KMS-11 (cell line): ENCODE results near the gene NKX2-2.

Experiments used
- H2AFZ ChIP-seq: fragments of 200-600 bp; sonication (generic); 2 replicates; pipeline ENCODE4 v1.6.1; 2016; ENCODE audit warnings: antibody characterized with exemption, mixed run types, low read depth
- H3K27ac ChIP-seq: fragments of 200-600 bp; sonication (generic); 2 replicates; pipeline ENCODE4 v1.6.1; 2016; ENCODE audit warnings: mild to moderate bottlenecking, mixed run types
- H3K27me3 ChIP-seq: fragments of 200-600 bp; sonication (generic); 2 replicates; pipeline ENCODE4 v1.6.1; 2017; ENCODE audit warnings: mild to moderate bottlenecking, low read depth, mixed run types, moderate library complexity; ENCODE audit not compliant: insufficient read depth
- H3K36me3 ChIP-seq: fragments of 200-600 bp; sonication (generic); 2 replicates; pipeline ENCODE4 v1.6.1; 2017; ENCODE audit warnings: mild to moderate bottlenecking, mixed run types; ENCODE audit not compliant: insufficient read depth
- H3K4me1 ChIP-seq: fragments of 200-600 bp; sonication (generic); 2 replicates; pipeline ENCODE4 v1.6.1; 2016; ENCODE audit warnings: mild to moderate bottlenecking, low read depth, mixed run types; ENCODE audit not compliant: poor library complexity, severe bottlenecking
- H3K4me2 ChIP-seq: fragments of 200-600 bp; sonication (generic); 2 replicates; pipeline ENCODE4 v1.7.0; 2016; ENCODE audit warnings: mild to moderate bottlenecking, mixed run types
- H3K4me3 ChIP-seq: fragments of 200-600 bp; sonication (generic); IDR thresholded peaks from 2 replicates; pipeline ENCODE4 v1.6.1; 2017; ENCODE audit warnings: low read depth, low read length, mixed read lengths; ENCODE audit not compliant: insufficient read depth
- H3K79me2 ChIP-seq: fragments of 200-600 bp; sonication (generic); 2 replicates; pipeline ENCODE4 v1.6.1; 2016; ENCODE audit warnings: low read depth, mixed run types; ENCODE audit not compliant: insufficient read depth
- H3K9ac ChIP-seq: fragments of 200-600 bp; sonication (generic); 2 replicates; pipeline ENCODE4 v1.6.1; 2016; ENCODE audit warnings: mild to moderate bottlenecking, mixed run types
- H4K20me1 ChIP-seq: fragments of 200-600 bp; sonication (generic); 2 replicates; pipeline ENCODE4 v1.6.1; 2016; ENCODE audit warnings: mild to moderate bottlenecking, mixed run types; ENCODE audit not compliant: insufficient read depth
- CTCF ChIP-seq: fragments of 200-600 bp; sonication (generic); conservative IDR thresholded peaks from 2 replicates; pipeline ENCODE4 v1.6.1; 2017; ENCODE audit warnings: low read depth, mild to moderate bottlenecking, antibody characterized with exemption, low read length, moderate library complexity, mixed read lengths

Gene NKX2-2

GRCh38 chr20:21534886-21535285, 21.0 kb upstream of the NKX2-2 start:
- no peak overlapping the region for H2AFZ ChIP-seq
- no peaks in the 10 kb centered on the region for H3K79me2 ChIP-seq
- H3K9ac ChIP-seq: no peak overlapping the region
- no peak overlapping the region for H3K4me2 ChIP-seq
- H3K36me3 ChIP-seq: no peaks in the 10 kb centered on the region
- no peaks in the 10 kb centered on the region for H4K20me1 ChIP-seq
- H3K4me1 ChIP-seq: no peaks in the 10 kb centered on the region
- no peak overlapping the region for H3K27ac ChIP-seq
- no peak for TF ChIP-seq CTCF
- no peak overlapping the region for H3K4me3 ChIP-seq
- no peaks in the 10 kb centered on the region for H3K27me3 ChIP-seq

- no peak for TF ChIP-seq CTCF
- no peak overlapping the region for H2AFZ ChIP-seq
- H3K4me3 ChIP-seq: no peak overlapping the region
- no peak overlapping the region for H3K4me2 ChIP-seq
- no peaks in the 10 kb centered on the region for H3K4me1 ChIP-seq
- no peaks in the 10 kb centered on the region for H3K27me3 ChIP-seq
- no peaks in the 10 kb centered on the region for H3K79me2 ChIP-seq
- H3K27ac ChIP-seq: no peak overlapping the region
- H3K36me3 ChIP-seq: no peaks in the 10 kb centered on the region
- H4K20me1 ChIP-seq: no peaks in the 10 kb centered on the region
- no peak overlapping the region for H3K9ac ChIP-seq
Measured at GRCh38 chr20:21534453-21534852, 20.6 kb upstream of the NKX2-2 start.

GRCh38 chr20:21529863-21530262, 16.0 kb upstream of the NKX2-2 start:
- no peak overlapping the region for H3K27ac ChIP-seq
- H3K27me3 ChIP-seq: no peaks in the 10 kb centered on the region
- no peaks in the 10 kb centered on the region for H3K36me3 ChIP-seq
- no peak overlapping the region for H3K4me3 ChIP-seq
- TF ChIP-seq CTCF: peak; percentile 31; the same call in 1 of the 2 replicates
- peak overlapping the region; percentile 6; the same call in 1 of the 2 replicates for H2AFZ ChIP-seq
- H3K9ac ChIP-seq: no peak overlapping the region
- H4K20me1 ChIP-seq: no peaks in the 10 kb centered on the region
- no peak overlapping the region for H3K4me2 ChIP-seq
- H3K79me2 ChIP-seq: no peaks in the 10 kb centered on the region
- no peaks in the 10 kb centered on the region for H3K4me1 ChIP-seq

- Histone ChIP-seq H3K4me3 (no peak overlapping the region), H2AFZ (no peak overlapping the region), H3K79me2 (no peaks in the 10 kb centered on the region), H3K27ac (no peak overlapping the region), H3K36me3 (no peaks in the 10 kb centered on the region), H3K4me2 (no peak overlapping the region), H3K27me3 (no peaks in the 10 kb centered on the region), H3K4me1 (no peaks in the 10 kb centered on the region), H3K9ac (no peak overlapping the region), H4K20me1 (no peaks in the 10 kb centered on the region)
- TF ChIP-seq CTCF: no peak
Measured at GRCh38 chr20:21528870-21529269, 15.0 kb upstream of the NKX2-2 start.
